ENCODE results near the gene KIF5B. TPM values are rescaled to one million over a fixed set of nuclear protein-coding genes. Genes with fewer than 3 reads are reported as not detected.
"Not testable (repeated sequence)": the region's sequence is repeated elsewhere in the genome, so short reads cannot be mapped to it uniquely, and the experiment has no call there.

KIF5B gene
- 134 and 197 TPM in 2 replicates for total RNA-seq

DNA sequence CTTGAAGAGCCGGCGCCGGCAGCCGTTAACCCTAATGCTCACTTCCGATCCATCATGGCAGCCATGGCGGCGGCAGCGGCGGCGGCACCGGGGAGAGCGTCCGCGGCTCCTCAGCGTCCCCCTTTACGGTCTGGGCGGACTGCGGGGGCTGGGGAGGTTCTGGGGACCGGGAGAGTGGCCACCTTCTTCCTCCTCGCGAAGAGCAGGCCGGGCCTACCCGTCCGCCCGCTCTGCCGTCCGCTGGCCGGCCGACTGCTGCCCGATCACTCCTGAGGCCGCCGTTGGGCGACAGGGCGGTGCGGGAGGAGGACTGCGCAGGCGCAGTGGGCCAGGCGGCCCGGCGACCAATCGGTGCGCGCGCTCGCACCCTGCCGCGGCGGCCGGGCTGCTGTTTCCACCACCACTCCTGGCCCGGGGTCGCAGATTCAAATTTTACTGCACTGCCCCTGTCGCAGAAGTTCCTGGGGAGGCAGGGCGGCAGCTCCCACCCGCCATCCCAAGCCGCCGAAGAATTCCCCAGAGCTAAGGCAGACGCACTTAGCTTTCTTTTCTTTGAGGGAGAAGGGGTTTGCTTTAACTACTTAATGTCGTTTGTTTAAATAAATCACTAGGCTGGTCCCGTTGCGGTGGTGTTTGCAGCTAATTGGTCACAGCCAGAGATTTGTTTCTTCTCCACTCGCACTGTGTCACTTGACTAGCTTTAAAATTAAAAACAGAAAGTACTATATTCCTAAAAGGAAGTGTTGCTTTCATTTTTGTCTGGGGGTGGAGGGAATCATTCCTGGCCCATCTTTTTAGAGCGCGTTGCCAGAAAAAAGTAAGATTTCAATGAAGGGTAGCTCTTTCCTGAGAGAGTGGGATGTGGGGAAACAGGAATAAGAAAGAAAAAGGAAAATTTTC, at the start of gene KIF5B:
Gene KIF5B, minus strand, starts transcription at position 290 of the 900 bp plus-strand sequence. CDS start 452 bp downstream, outside the sequence.
- H3K4me3 ChIP-seq (ENCODE audit: low read depth, low read length), result peak within 1 kb of the TSS; percentile 87
- TF ChIP-seq, protein P1, sequence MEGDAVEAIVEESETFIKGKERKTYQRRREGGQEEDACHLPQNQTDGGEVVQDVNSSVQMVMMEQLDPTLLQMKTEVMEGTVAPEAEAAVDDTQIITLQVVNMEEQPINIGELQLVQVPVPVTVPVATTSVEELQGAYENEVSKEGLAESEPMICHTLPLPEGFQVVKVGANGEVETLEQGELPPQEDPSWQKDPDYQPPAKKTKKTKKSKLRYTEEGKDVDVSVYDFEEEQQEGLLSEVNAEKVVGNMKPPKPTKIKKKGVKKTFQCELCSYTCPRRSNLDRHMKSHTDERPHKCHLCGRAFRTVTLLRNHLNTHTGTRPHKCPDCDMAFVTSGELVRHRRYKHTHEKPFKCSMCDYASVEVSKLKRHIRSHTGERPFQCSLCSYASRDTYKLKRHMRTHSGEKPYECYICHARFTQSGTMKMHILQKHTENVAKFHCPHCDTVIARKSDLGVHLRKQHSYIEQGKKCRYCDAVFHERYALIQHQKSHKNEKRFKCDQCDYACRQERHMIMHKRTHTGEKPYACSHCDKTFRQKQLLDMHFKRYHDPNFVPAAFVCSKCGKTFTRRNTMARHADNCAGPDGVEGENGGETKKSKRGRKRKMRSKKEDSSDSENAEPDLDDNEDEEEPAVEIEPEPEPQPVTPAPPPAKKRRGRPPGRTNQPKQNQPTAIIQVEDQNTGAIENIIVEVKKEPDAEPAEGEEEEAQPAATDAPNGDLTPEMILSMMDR (IDR thresholded peaks at IDR 0.05; ENCODE audit: insufficient read depth, low read length, severe bottlenecking), result no peak
- FAIRE-seq, result no peak
- peak; percentile 69 for DNase-seq (ENCODE audit: low read depth)
- no peaks in the 10 kb centered on the region for H3K36me3 ChIP-seq (ENCODE audit: control insufficient read depth, insufficient read depth, low read length)
- no peaks in the 10 kb centered on the region for H3K27me3 ChIP-seq (ENCODE audit: control insufficient read depth, insufficient read depth, low read length)

DNA sequence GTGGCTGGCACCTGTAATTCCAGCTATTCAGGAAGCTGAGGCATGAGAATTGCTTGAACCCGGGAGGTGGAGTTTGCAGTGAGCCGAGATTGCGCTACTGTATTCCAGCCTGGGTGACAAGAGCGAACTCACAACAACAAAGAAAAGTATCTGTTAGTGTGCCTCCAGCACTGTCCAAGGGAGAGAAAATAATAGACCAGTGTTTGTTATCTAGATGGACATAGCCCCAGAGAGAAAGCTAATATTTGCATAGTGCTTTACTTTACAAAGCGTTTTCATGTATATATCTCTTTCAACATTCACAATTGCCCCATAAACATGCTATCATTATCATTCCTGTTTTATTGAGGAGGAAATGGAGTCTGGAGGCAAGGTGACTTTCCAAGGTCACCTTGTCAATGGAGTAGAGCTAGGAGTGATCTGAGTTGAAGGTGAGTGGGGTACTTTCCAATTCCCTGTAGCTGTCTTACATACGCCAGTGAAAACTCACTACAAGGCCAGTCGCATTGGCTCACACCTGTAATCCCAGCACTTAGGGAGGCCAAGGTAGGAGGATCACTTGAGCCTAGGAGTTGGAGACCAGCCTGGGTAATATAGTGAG, 49.7 kb upstream of the KIF5B start:
- Histone ChIP-seq H3K36me3 (ENCODE audit: control insufficient read depth, insufficient read depth, low read length) (no peaks in the 10 kb centered on the region), H3K27me3 (ENCODE audit: control insufficient read depth, insufficient read depth, low read length) (no peaks in the 10 kb centered on the region), H3K4me3 (ENCODE audit: low read depth, low read length) (no peak overlapping the region)
- DNase-seq (ENCODE audit: low read depth) (no peak), FAIRE-seq (no peak)
- TF ChIP-seq, protein P1 (IDR thresholded peaks at IDR 0.05; ENCODE audit: insufficient read depth, low read length, severe bottlenecking), result no peak

DNA sequence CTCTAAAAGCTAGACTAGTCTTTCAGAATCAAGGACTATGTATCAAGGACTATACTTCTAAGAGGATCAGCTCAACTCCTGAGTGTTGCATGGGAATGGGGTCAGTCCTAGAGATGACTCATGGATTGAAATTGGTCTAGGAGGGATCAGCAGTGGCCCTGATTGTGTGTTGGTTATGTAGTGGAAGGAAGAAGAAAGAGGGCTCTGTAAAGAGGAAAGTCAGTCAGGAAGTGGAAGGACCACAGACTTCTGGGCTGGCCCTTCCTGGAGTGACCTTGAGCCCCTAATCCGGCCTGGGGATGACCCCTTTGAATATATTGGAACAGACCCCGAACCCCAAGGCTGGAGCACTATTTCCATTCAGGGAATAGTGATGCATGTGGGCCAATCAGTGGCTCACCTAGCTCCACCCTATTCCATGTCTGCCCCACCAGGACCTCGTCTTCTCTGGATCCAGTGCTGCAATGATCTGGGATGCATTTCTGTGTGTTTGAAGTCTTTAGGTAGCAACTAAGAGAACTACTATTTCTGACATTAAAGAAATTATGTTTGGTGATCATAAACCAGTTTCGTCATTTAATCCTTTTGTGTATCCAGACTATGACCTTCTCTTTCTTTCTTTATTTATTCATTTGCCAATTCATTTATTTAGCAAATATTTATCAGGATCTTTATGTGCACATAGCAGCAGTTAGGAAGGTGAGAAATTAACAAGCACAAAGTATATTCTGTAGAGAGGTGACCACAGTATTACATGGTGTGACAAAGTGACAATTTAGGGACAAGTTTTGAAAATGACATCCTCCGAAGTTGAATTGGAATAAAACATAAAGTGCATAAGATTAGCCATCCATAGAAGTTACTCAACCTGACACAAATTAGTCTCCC, 48.6 kb upstream of the KIF5B start:
- FAIRE-seq (no peak), DNase-seq (ENCODE audit: low read depth) (no peak)
- no peaks in the 10 kb centered on the region for H3K27me3 ChIP-seq (ENCODE audit: control insufficient read depth, insufficient read depth, low read length)
- TF ChIP-seq, protein P1 (IDR thresholded peaks at IDR 0.05; ENCODE audit: insufficient read depth, low read length, severe bottlenecking), result no peak
- H3K36me3 ChIP-seq (ENCODE audit: control insufficient read depth, insufficient read depth, low read length), result no peaks in the 10 kb centered on the region
- H3K4me3 ChIP-seq (ENCODE audit: low read depth, low read length), result no peak overlapping the region

DNA sequence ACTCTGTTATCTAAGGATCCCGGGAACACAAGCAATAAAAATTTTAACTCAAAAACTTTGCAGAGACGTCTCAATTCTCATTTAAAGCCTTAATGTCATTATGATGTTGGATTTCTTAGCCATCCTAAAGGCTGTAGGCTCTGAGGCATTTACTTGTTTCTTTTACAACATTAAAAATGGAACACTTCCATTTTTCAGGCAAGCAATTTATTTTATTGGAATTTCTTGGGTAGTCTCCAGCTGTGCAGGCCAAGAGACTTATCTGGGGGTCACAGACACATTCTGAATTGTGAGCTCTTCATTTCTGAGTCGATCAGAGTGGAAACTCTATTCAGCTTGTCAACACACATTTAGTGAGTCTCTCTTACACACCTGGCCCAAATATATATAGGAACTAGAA, 48.0 kb upstream of the KIF5B start:
- no peak for DNase-seq (ENCODE audit: low read depth)
- FAIRE-seq, result no peak
- H3K27me3 ChIP-seq (ENCODE audit: control insufficient read depth, insufficient read depth, low read length), result no peaks in the 10 kb centered on the region
- no peak overlapping the region for H3K4me3 ChIP-seq (ENCODE audit: low read depth, low read length)
- TF ChIP-seq, protein P1 (IDR thresholded peaks at IDR 0.05; ENCODE audit: insufficient read depth, low read length, severe bottlenecking), result no peak
- no peaks in the 10 kb centered on the region for H3K36me3 ChIP-seq (ENCODE audit: control insufficient read depth, insufficient read depth, low read length)

DNA sequence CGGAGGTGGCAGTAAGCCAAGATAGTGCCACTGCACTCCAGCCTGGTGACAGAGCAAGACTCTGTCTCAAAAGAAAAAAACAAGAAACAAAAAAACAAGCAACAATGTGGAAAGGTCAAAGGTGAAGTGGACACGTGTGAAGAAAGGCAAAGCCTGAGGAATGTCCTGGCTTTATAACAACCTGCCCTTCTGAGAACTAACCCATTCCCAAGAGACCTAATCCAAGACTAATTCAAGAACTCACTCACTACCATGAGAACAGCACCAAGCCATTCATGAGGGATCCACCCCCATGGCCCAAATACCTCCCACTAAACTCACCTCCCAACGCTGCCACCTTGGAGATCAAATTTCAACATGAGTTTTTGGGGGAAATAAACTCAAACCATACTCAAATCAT, 47.5 kb upstream of the KIF5B start:
- peak; percentile 52 for FAIRE-seq
- TF ChIP-seq, protein P1 (IDR thresholded peaks at IDR 0.05; ENCODE audit: insufficient read depth, low read length, severe bottlenecking), result no peak
- Histone ChIP-seq H3K36me3 (ENCODE audit: control insufficient read depth, insufficient read depth, low read length) (no peaks in the 10 kb centered on the region), H3K27me3 (ENCODE audit: control insufficient read depth, insufficient read depth, low read length) (no peaks in the 10 kb centered on the region), H3K4me3 (ENCODE audit: low read depth, low read length) (no peak overlapping the region)
- no peak for DNase-seq (ENCODE audit: low read depth)

DNA sequence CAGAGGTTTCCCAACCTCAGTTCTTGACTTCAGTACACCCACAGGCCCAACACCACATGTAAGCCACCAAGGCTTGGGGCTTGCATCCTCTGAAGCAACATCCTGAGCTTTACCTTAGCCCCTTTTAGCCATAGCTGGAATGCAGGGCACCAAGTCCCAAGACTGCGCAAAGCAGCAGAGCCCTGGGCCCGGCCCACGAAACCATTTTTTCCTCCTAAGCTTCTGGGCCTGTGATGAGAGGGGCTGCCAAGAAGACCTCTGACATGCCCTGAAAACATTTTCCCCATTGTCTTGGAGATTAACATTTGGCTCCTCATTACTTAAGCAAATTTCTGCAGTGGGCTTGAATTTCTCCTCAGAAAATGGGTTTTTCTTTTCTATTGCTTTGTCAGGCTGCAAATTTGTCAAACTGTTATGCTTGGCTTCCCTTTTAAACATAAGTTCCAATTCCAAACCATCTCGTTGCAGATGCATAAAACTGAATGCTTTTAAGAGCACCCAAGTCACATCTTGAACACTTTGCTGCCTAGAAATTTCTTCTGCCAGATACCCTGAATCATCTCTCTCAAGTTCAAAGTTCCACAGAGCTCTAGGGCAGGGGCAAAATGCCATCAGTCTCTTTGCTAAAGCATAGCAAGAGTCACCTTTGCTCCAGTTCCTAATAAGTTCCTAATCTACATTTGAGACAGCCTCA, 42.5 kb upstream of the KIF5B start:
- not testable (repeated sequence) for H3K4me3 ChIP-seq (ENCODE audit: low read depth, low read length); H3K27me3 ChIP-seq (ENCODE audit: control insufficient read depth, insufficient read depth, low read length); FAIRE-seq; H3K36me3 ChIP-seq (ENCODE audit: control insufficient read depth, insufficient read depth, low read length); DNase-seq (ENCODE audit: low read depth)
